ENCODE measurements around the gene SMARCA2.

SMARCA2 gene

DNA sequence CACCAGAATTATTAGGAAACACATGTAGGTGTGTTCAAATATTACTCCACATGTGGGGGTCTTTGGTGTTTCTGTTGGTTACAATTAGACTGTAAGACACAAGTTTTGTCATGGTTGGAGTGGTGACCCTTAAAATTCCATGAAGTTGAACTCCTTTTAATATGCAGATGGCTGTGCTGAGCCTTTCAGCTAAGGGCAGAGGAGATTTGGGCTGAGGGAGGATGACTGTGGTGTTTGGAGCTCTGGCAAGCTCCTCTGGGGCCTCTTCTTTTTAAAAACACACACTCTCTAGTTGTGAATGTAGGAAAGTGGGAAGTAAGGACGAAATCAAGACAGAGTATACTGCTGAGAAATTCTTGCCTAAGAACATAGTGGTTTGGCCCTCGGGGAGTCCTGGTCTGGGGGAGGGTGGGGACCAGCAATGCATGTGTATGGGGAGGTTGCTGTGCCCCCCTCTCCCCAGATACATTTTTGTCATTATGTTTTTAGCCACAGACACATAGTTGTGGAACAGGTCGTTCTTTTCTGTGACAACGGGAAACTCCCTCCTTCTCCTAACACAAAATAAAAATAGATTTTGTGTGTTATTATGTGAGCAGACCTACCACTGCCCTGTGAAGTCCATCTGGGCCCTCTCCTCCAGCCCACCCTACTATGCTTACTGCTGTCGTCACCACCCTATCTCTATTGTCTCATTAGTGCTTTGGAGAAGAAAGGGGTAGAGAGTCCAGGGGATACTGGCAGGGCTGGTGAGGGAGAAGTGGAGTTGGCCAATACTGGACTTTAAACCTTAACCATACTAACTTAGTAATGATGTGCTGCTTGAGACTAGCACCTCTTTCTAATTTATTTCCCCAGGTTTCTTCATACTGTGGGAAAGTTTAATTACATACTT, 10.0 kb downstream of the SMARCA2 start:
- Histone ChIP-seq H3K4me1 (ENCODE audit: insufficient read depth, low read length, severe bottlenecking) (peaks cover 8% of the 10 kb centered on the region), H3K9me3 (ENCODE audit: low read length) (no peaks in the 10 kb centered on the region), H3K9me2 (ENCODE audit: low read depth, low read length) (no peaks in the 10 kb centered on the region), H3K27me3 (ENCODE audit: insufficient read depth, low read length) (no peaks in the 10 kb centered on the region), H3K9ac (ENCODE audit: low read length) (no peak overlapping the region), H3K4me3 (ENCODE audit: low read depth, low read length, poor library complexity, severe bottlenecking) (no peak overlapping the region), H3K36me3 (ENCODE audit: insufficient read depth, low read length) (peaks cover 17% of the 10 kb centered on the region), H4K20me1 (ENCODE audit: insufficient read depth, low read length) (0 out of 2 replicates have a peak, but pooled peaks cover 6% of the 10 kb centered on the region), H3K79me2 (ENCODE audit: insufficient read depth, low read length) (peaks cover 86% of the 10 kb centered on the region), H3K4me2 (ENCODE audit: low read length) (no peak overlapping the region), H2AFZ (ENCODE audit: low read length) (no peak overlapping the region), H3F3A (ENCODE audit: insufficient read depth, low read length) (no peaks in the 10 kb centered on the region), H3K27ac (ENCODE audit: low read depth, low read length, poor library complexity, severe bottlenecking) (no peak overlapping the region)
- TF ChIP-seq EZH2 (IDR thresholded peaks at IDR 0.05; ENCODE audit: borderline replicate concordance, low read length) (no peak), CTCF (IDR thresholded peaks at IDR 0.05; ENCODE audit: low read length) (no peak)

DNA sequence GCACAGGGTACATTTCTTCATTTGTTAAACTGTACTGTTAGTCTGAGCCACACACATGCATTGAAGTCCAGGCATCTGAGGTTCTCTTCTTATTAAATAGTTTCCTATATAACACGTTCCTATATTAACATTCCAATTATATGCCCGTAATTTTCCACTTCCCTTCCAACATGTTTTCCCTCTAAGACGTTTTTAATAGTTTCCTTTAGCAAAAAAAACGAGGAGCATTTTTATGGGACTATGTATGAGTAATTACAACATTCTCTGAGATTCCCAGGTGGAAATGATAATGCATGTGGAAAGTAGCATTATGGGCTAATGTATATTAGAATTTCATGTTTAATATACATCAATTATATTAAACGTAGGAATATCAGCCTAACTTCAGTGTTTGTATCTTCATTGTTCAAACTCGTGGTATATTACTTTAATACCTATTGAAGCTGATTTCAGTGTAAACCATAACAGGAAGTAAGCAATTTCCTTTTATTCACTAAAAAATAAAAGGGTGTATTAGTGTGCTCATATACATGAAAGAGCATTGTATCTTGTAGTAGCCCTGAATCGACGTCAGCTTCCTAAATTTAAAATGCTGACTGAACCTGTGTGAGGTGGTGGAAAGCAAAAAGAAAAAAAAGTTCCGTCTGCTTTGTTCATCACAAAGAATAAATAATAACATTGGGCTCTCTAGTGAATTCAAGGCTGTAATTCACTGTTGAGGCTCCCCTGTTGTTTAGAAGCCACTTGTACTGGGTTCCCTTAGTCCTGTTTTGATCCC, 11.3 kb downstream of the SMARCA2 start:
- Histone ChIP-seq H3F3A (ENCODE audit: insufficient read depth, low read length) (no peaks in the 10 kb centered on the region), H3K9ac (ENCODE audit: low read length) (no peak overlapping the region), H3K27me3 (ENCODE audit: insufficient read depth, low read length) (no peaks in the 10 kb centered on the region), H3K4me1 (ENCODE audit: insufficient read depth, low read length, severe bottlenecking) (peaks cover 12% of the 10 kb centered on the region), H3K4me2 (ENCODE audit: low read length) (no peak overlapping the region), H3K36me3 (ENCODE audit: insufficient read depth, low read length) (peaks cover 24% of the 10 kb centered on the region), H2AFZ (ENCODE audit: low read length) (no peak overlapping the region), H3K79me2 (ENCODE audit: insufficient read depth, low read length) (peaks cover 74% of the 10 kb centered on the region), H3K27ac (ENCODE audit: low read depth, low read length, poor library complexity, severe bottlenecking) (no peak overlapping the region), H3K9me3 (ENCODE audit: low read length) (no peaks in the 10 kb centered on the region), H4K20me1 (ENCODE audit: insufficient read depth, low read length) (0 out of 2 replicates have a peak, but pooled peaks cover 6% of the 10 kb centered on the region), H3K9me2 (ENCODE audit: low read depth, low read length) (no peaks in the 10 kb centered on the region), H3K4me3 (ENCODE audit: low read depth, low read length, poor library complexity, severe bottlenecking) (no peak overlapping the region)
- no peak for TF ChIP-seq EZH2 (IDR thresholded peaks at IDR 0.05; ENCODE audit: borderline replicate concordance, low read length)
- TF ChIP-seq CTCF (IDR thresholded peaks at IDR 0.05; ENCODE audit: low read length): no peak

DNA sequence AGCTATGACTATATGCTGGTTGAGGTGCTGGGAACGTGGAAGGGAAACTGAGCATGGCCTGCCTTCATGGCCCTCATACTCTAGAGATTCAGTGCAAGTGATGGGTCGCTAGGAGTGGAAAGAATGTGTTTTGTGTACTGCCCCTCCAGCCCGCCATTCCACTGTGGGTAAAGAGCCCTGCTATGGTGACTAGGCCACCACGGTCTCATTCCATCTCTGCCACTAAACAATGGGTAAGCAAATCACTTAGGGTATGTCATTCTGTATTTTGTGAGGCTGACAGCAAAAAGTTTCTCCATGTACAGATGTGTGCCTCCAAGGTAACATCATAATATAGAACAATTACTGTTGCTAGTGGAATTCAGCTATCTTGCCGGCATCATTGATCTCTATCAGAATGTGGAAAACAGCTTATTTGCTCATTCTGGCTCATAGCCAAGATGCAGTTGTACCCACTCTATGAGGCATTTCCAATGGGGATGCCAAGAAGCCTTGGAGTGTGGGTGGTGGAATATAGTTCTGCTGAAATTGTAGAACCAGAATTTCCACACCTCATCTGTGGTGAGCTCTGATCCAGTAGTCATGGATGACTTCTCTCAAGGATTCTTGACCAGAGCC, 12.5 kb downstream of the SMARCA2 start:
- H3K79me2 ChIP-seq (ENCODE audit: insufficient read depth, low read length): peaks cover 66% of the 10 kb centered on the region

More for the DNA sequence above, 12.5 kb downstream of the SMARCA2 start:
- H3K9me3 ChIP-seq (ENCODE audit: low read length): no peaks in the 10 kb centered on the region
- no peak overlapping the region for H2AFZ ChIP-seq (ENCODE audit: low read length)
- no peaks in the 10 kb centered on the region for H3F3A ChIP-seq (ENCODE audit: insufficient read depth, low read length)
- H3K4me1 ChIP-seq (ENCODE audit: insufficient read depth, low read length, severe bottlenecking): peaks cover 15% of the 10 kb centered on the region
- H3K27me3 ChIP-seq (ENCODE audit: insufficient read depth, low read length): no peaks in the 10 kb centered on the region
- H3K4me2 ChIP-seq (ENCODE audit: low read length): no peak overlapping the region
- H3K27ac ChIP-seq (ENCODE audit: low read depth, low read length, poor library complexity, severe bottlenecking): no peak overlapping the region
- H4K20me1 ChIP-seq (ENCODE audit: insufficient read depth, low read length): 0 out of 2 replicates have a peak, but pooled peaks cover 6% of the 10 kb centered on the region
- no peaks in the 10 kb centered on the region for H3K9me2 ChIP-seq (ENCODE audit: low read depth, low read length)
- peaks cover 30% of the 10 kb centered on the region for H3K36me3 ChIP-seq (ENCODE audit: insufficient read depth, low read length)
- H3K9ac ChIP-seq (ENCODE audit: low read length): no peak overlapping the region
- no peak overlapping the region for H3K4me3 ChIP-seq (ENCODE audit: low read depth, low read length, poor library complexity, severe bottlenecking)
- TF ChIP-seq EZH2 (IDR thresholded peaks at IDR 0.05; ENCODE audit: borderline replicate concordance, low read length) (no peak), CTCF (IDR thresholded peaks at IDR 0.05; ENCODE audit: low read length) (no peak)
